AG10803 (cell line): ENCODE data around the gene NFE2L2.
"Not testable (repeated sequence)": the region's sequence is repeated elsewhere in the genome, so short reads cannot be mapped to it uniquely, and the experiment has no call there.

Experiments used
- DNase-seq: peaks from one replicate; pipeline ENCODE4 v3.0.0; 2010; ENCODE audit warnings: low read depth
- H3K4me3 ChIP-seq: 2 replicates; pipeline ENCODE4 v1.5.1; 2011; ENCODE audit warnings: mild to moderate bottlenecking, low read length, control low read depth
- TF ChIP-seq, protein P1 (sequence below): conservative IDR thresholded peaks from 2 replicates; pipeline ENCODE4 v1.5.1; 2011; ENCODE audit warnings: mild to moderate bottlenecking, low read length, control low read depth, inconsistent platforms

The NFE2L2 gene

DNA sequence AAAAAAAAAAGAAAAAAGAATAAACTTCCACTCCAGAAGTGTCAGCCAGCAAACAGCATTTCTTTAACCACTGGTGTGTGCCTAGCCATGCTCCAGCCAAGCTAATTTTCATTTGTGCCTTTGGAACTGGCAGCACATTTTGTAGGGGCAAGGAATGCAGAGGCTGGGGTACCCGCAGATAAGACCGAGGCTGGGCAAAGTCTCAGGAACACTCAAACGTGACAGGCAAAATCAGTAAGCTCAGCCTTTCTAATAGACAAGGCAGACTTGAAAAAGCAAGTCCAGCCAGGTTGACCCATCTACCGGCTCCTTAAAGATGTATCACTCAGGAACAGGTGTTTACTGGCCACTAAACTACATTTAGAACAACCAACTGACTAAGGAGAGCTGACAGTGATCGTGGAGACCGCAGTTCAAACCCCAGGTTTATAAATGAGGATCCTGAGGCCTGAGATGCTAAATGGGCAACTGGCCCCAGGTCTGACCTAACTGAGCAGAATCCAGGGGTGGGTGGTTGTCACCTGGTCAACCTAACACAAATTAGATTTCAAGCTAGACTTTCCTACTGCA lies 16.7 kb downstream of the NFE2L2 start:
- H3K4me3 ChIP-seq: no peak overlapping the region
- TF ChIP-seq, protein P1, sequence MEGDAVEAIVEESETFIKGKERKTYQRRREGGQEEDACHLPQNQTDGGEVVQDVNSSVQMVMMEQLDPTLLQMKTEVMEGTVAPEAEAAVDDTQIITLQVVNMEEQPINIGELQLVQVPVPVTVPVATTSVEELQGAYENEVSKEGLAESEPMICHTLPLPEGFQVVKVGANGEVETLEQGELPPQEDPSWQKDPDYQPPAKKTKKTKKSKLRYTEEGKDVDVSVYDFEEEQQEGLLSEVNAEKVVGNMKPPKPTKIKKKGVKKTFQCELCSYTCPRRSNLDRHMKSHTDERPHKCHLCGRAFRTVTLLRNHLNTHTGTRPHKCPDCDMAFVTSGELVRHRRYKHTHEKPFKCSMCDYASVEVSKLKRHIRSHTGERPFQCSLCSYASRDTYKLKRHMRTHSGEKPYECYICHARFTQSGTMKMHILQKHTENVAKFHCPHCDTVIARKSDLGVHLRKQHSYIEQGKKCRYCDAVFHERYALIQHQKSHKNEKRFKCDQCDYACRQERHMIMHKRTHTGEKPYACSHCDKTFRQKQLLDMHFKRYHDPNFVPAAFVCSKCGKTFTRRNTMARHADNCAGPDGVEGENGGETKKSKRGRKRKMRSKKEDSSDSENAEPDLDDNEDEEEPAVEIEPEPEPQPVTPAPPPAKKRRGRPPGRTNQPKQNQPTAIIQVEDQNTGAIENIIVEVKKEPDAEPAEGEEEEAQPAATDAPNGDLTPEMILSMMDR: no peak
- DNase-seq: no peak

DNA sequence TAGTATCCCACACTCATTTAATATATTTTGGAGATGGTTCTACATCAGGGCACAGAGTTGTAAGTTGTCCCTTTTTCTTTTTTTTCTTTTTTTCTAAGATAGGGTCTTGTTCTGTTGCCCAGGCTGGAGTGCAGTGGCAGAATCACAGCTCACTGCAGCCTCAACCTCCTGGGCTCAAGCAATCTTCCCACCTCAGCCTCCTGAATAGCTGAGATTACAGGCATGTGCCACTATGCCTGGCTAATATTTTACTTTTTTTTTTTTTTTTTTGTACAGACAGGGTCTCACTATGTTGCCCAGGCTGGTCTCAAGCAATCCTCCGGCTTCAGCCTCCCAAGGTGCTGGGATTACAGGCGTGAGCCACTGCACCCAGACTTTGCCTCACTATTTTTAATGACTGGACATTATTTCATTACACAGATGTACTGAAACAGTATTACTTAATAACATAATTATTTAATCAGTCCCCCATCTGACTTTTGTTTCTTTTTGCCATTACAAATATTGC lies 17.9 kb downstream of the NFE2L2 start:
- DNase-seq: not testable (repeated sequence)

GRCh38 chr2:177246000-177246399 lies 18.5 kb downstream of the NFE2L2 start:
- H3K4me3 ChIP-seq: no peak overlapping the region
- no peak for DNase-seq
- TF ChIP-seq, protein P1: no peak

More for the DNA sequence above, 17.9 kb downstream of the NFE2L2 start:
- H3K4me3 ChIP-seq: not testable (repeated sequence)

DNA sequence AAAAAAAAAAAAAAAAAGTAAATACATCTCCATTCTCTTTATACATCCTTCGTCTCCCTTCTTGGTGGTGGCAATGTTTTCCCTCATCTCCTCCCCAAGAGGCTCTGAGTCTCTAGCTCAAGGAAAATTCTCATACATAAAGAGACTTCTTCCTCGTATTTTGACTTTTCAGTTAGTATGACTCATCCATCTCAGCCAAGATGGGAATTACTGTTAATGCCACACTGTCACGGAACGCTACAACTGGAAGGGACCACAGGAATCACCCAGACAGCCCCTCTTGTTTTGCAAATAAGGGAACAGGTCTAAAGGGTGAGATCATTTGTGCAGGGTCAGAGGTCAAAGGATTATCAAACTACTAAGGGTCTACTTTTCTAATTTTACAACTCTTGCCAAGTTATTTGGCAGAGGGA lies 19.5 kb downstream of the NFE2L2 start:
- H3K4me3 ChIP-seq: no peak overlapping the region
- DNase-seq: peak; percentile 91
- TF ChIP-seq, protein P1: no peak

DNA sequence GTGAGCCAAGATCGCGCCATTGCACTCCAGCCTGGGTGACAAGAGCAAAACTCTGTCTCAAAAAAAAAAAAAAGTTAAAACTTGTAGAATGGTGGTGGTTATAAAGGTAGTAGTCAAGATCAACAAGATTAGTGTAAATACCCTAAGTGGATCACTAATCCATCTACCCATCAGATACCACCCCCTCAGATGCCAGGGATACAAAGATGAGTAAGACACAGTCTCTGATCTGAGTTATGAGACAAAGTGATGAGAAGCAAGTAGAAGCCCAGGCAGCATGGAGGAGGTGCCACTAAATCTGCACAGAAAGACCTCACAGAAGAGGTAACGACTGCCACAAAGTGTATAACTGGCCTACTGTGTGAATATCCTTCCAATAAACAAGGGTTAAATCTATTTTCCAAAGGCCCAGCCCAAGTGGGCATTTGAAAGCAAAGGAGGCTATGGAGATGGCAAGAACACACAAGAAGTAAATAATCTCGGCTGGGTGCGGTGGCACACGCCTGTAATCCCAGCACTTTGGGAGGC lies 20.2 kb downstream of the NFE2L2 start:
- no peak overlapping the region for H3K4me3 ChIP-seq
- TF ChIP-seq, protein P1: no peak
- DNase-seq: no peak

- TF ChIP-seq, protein P1: no peak
- peak; percentile 27 for DNase-seq
- H3K4me3 ChIP-seq: no peak overlapping the region
Measured at GRCh38 chr2:177243476-177243875, 21.1 kb downstream of the NFE2L2 start.

DNA sequence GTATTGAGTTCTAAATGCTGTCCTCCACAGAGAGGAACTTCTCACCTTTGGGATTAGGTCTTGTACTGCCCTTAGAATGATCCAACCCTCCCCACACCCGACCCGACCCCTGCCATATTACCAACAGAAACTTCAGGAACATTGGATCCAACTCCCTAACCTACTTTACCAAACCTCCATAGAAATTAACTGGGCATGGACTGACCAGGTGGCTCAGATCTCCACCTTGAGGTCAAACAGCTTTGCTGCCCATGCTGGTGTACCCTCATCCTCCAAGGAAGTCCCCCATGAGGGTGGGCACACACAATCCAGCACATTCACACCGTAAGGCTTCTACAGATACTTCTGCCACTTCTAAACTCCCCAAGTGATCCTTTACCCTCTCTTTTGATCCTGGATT lies 21.5 kb downstream of the NFE2L2 start:
- peak overlapping the region; percentile 10 for H3K4me3 ChIP-seq
- TF ChIP-seq, protein P1: no peak
- DNase-seq: no peak
